HG02588 (cell line): ENCODE data around the gene UCP1.

Experiments
- ATAC-seq: cut with Tn5 transposase; IDR thresholded peaks from one replicate; pipeline ENCODE4 v1.9.1; 2021; ENCODE audit warnings: mild to moderate bottlenecking, moderate library complexity; ENCODE audit not compliant: unreplicated experiment

Gene UCP1, protein sequence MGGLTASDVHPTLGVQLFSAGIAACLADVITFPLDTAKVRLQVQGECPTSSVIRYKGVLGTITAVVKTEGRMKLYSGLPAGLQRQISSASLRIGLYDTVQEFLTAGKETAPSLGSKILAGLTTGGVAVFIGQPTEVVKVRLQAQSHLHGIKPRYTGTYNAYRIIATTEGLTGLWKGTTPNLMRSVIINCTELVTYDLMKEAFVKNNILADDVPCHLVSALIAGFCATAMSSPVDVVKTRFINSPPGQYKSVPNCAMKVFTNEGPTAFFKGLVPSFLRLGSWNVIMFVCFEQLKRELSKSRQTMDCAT

DNA sequence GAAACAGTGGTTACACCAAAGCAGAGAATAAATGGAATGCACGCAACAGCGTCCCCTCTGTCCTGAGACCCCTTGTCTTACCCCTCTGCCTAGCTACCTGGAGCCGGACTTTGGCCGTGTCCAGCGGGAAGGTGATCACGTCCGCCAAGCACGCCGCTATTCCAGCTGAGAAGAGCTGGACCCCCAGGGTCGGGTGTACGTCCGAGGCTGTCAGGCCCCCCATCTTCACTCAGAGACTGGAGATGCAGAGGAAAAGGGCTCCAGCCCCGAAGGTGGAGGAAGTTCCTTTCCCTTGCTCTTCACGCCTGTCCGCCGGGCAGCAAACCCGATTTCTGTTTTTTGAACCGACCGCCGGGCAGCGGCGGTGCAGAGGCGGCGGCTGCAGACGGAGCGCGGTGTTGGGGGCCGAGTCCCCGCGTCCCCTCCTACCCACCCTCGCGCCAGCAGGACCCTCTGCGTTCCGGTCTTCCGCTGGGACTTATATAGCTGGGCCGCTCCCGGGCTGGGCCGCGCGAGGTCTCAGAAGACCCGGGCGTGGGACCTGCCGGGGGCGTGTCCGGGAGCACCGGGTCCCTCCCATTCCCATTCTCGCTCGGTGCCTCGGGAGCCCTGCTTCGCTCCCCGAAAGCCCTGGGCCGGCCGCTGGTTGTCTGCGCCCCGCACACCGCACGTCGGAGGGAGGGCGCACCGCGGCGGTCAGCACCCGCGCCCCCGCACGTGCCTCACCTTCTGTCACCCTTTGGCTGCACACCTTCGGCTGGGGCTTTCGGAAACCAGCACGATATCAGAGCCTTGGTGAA, at the start of gene UCP1:
Gene UCP1, minus strand, starts transcription at position 455 of the 800 bp plus-strand sequence. Its CDS starts 232 bp downstream, at position 223.
- no peak for ATAC-seq

DNA sequence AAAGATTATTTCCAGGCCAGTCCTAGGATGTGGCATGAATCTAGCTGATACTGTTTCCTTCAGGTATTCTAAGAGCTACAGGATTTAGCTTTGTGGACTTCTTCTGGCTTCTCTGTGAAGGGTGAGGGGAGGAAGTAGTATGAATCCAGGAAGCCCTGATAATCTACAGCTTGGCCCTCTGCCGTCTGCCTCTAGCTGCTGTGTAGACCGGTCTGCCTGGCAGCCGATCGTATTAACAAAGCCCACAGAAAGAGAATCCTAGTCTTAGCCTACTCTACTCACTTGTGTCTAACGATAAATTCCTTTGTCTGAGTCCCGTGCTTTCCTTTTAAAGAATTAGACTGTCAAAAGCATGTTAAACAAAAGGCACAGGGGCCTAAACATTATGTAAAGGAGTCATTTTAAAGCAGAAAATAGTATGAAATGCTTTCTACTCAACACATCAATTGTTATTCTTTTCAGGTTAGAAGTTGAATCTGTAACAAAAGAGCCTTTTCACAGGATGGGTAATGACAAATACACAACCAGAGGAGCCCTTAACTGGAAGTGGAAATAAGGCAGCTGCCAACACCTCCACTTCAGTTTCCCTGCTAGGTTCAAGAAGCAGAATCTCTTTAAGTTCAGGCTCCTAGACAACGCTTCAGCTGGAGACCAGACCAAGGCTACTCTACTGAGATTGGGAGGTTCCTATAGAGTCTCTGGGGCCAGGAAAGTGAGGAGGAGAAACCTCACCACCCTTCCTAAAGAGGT, 48.9 kb upstream of the UCP1 start:
- ATAC-seq, result no peak

DNA sequence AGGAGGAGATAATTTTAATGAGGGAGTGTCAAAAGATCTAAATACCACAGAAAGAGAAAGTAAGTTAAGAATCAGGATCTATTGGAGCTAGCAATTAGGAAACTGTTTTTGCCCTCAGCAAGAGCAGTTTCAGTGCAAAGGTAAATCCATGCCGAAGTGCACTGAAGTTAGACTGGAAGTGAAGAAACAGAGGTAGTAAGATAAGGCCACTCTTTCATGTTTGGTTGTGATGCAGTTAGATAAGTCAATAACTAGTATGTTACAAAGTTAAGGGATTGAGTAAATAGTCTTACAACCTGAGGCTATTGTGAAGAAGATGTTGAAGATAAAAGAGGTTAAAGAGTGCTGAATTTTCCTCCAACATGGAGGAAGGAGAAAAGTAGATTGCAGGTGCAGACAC, 46.7 kb upstream of the UCP1 start:
- no peak for ATAC-seq

DNA sequence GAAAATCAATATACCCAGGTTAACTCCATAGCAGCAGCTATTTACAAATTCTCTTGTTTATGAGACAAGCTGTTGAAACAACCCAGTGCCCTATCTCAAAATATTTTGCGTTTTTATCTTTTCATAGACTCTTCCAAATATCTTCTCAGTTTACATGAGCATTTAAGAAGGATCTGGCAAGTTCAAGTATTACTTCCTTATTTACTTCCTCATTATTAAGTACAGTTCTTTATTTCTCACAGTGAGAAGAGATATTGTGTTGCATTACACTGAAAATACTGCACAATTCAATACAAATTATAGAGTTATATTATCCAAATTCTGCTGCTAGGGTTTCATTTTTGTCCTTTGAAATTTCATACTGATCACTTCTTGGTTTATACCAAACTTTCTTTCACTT, 43.6 kb upstream of the UCP1 start:
- ATAC-seq, result no peak

DNA sequence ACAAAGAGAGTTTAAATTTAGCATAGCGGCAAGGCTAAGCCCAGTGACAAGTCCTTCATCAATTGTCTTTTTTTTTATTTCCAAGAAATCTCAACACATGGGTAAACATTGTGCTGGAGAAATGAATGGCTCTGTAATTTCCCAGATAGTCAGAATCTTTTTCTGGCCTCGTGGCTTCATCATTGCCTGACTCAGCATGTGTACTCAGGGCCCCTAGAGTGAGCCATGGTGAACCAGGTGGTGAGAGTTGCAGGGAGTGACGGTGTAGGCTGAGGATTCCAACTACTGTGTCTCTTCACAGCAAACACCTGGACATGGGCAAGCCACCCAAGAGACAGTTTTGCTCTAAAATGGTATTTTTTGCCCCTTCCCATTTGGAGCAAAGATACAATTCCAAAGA, 43.1 kb upstream of the UCP1 start:
- ATAC-seq, result no peak

DNA sequence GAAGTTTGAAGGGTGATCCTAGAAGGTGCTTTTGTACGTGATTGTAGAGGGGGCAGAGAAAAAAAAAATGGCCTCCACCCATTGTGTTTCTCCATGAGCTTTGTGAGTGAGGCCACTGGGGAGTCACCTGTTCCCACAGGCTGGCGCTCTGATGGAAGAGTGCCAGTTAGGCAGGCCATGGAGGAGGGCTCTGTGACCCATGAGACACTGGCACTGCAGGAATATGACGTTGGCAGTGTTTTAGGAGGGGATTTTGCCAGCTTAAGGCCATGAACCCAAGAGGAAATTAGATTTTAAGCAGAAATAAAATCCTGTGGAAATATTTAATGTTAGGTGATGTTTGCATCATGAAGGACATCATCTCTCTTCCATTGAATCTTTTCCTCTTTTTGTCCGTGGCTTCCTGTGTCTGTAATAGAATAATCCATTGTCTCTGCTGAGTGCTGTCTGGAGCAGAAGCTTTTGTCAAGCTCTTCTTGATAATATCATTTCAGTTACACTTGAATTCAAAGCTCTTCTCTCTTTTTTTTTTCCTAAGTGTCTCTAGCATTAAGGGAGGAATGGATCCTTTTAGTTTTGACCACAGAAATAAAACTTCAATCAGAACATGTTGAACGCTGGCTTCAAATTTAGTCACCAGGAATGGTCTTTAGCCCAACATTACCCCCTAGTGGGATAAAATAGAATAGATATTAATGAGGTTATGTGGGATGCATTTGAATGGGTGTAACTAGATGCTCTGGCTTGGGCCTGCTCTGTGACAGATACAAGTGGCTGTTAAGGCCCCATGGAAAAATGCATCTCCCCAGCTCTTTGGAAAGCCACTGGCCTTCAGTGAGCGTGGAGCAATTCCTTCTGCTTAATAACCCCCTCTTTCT, 41.0 kb upstream of the UCP1 start:
- peak; percentile 80 for ATAC-seq

DNA sequence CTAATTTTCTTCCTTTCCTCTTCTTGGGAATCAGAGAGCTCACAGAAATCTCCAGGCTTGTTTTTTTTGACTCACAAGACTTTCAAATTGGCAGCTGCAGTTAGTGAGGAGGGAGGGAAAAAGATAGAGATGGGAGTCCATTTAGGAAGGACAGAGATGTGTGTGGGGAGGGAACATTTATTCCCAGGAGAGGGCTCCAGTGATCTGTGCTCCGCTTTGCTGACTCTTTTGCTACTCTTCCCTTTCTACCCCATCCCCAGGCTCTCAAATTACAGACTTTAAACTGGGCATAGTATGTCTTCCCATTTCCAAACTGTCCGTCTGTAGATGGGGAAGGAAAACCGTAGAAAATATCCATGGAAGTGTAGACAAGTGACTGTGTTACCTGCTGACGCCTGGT, 39.1 kb upstream of the UCP1 start:
- no peak for ATAC-seq

DNA sequence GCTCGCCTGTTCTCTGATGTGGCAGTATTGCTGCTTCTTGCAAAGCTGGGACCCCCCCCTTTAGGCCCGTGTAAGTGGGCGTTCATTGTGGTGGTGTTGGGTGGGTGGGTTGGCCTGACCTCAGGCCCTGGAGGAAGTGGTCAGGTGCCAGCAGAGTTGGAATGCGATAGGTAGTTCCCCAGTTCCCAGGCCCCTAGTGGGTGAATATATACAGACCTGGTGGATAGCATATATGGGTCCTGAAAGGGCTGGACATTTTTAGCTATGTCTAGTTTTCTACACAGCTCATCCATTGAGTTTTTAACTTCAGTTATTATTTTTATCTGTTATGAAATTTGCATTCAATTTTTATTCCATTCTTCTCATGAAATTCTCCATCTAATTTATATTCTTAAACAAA, 35.8 kb upstream of the UCP1 start:
- ATAC-seq, result no peak

DNA sequence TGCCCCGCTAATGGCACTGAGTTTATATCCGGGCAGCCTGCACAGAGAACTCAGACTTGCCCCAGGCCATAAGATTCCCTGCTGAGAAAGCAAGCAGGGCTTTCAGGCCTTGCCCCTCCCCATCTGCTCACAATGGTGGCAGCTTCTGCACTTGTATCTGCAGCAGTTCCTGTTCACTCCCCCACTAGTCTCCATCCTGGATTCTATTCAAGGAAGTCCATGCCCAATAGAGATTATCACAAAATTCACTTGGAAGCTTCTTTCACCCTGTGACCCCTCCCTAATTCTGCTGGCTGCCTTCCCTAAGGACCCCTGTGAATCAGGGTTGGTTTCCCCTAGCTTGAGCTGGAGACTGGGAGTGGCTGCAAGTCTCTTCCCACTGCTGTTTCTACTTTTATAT, 34.5 kb upstream of the UCP1 start:
- ATAC-seq, result no peak

DNA sequence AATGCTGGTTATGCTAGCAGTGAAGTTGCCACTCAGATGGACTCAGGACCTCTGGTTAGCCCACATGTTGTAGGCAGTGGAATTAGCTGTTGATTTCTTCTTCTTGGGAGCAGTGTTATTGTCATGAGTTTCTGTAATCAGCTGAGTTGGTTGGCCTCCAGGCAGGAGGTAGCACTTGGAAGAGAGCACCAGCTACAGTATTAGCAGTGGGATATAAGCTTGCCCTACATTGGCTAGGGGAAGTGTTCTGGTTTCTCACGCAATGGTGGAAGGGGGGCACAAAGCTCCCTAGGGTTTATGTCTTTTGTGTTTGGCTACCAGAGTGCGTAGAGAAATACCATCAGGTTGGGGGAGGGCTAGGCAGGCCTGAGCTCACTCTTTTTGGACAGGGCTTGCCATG, 34.0 kb upstream of the UCP1 start:
- ATAC-seq, result no peak

DNA sequence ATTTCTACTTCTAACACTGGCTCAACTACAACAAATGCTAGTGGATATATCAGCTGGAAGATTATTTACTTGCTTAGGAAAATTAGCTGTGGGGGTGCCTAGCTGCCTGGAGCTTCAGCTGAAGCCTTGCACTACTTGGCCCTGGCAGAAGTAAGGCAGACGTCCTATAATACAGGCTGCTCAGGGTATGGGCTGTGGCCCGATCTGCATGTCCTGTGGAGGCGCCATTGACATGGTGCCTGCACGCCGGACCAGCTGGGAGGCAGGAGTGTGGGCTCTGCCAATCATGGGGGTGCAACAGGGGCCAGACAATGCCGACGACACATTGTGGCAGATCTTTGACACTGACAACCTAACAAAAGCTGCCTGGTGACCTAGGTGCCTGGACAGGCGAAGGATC, 31.6 kb upstream of the UCP1 start:
- ATAC-seq, result no peak

DNA sequence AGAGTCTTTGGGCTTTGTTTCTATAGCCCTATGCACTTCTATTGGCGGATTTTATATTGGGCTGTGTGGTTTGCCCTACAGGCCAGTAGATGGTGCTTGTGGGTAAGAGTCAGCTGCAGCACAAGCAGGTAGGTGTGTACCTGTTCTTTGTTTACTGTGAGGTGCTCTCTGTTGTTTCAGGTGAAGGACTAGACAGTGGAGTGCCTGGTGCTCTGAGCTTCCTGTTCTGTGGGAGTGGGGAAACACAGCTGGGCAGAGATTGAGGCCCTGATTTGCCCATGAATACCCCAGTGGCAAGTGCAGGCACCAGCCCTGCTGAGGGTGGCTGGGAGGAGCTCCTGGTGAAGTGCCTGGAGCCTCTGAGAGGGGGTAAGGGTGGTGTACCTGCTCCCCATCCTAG, 26.3 kb upstream of the UCP1 start:
- peak; percentile 71 for ATAC-seq

DNA sequence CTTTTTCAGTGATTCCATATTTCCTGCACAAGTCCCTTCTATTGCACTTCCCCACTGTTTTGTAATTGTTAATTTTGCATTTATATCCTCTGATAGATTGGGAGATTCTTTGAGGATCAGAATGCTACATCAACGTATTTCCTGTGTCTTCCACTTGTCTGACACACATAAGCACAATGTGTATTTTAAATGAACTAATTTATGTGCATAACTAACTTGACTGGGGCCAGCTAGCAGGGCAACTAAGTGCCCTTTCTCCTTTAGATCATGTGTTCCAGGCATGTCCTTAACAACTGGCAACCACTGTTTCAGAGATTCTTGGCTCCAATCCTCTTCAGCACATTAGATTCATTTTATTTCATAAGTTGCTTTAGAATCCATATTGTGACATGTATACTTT, 15.7 kb upstream of the UCP1 start:
- ATAC-seq, result no peak

DNA sequence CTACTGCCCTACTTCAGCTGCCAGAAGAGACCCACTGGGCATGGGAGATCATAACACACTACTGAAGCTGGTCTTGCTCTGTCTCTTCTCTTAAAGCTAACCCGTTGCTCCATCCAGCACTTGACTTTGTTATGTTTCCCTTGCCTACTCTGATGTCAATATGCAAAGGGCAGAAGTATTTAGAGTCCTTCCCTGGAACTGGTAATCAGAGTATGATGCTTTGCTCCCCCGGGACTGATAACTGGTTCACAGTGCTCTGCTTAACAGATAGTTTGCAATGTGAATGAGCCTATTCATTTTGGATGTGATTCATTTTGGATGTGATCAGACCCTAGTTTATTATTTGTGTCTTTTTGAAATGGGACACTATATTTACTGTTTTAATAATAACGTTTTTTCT, 12.3 kb upstream of the UCP1 start:
- no peak for ATAC-seq

DNA sequence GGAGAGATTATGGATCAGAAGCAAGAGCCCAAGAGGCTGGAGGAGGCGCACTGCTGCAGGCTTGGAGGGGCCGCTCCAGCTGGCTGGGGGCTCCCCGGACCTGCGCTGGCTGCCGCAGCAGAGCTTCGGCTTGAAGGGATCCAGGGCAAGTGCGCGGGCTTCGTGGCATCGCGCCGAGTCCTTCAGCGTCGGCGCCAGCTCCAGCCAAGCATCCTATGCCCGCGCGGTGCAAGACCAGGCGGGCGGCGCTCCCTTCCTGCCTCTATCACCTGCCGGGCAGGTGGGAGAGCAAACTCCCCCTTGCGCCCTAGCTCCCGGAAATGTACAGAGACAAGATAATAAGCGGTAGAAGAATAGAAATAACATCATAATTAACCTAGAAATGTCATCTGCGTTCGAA, 10.5 kb upstream of the UCP1 start:
- no peak for ATAC-seq

DNA sequence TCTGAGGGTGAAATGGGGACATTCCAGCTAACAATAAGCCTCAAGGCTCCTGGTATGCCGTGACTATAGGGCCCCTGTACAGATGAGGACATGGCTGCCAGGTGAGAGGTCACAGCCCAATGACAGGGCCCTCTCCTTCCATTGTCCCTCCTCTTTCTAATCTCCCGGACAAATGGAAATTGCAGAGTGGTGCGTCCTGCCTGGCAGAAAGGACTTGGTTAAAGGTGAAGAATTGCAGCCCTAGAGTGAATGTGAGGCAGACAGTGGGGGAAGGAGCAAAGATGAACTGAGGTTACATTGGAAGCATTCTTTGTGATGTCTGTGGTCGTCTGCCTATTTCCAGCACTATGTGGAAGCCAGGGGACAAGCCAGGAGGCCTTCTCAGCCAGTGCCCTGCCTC, 6.7 kb upstream of the UCP1 start:
- no peak for ATAC-seq

DNA sequence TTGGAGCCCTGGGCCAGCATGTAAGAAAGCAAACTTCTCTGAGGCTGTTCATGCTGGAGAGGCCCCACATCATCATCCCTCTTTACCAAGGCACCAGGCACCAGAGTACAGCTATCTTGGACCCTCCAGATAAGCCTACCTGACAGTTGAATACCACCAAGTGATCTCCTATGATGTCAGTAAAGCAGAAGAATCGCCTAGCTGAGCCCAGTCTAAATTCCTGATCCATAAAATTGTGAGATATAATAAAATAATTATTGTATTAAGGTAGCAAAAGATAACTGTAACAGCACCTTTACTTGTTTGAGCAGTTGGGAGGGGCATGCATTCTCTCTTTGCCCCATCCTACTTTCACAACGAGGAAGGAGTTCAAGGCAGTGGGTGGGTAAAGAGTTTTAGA, 2.9 kb upstream of the UCP1 start:
- no peak for ATAC-seq

DNA sequence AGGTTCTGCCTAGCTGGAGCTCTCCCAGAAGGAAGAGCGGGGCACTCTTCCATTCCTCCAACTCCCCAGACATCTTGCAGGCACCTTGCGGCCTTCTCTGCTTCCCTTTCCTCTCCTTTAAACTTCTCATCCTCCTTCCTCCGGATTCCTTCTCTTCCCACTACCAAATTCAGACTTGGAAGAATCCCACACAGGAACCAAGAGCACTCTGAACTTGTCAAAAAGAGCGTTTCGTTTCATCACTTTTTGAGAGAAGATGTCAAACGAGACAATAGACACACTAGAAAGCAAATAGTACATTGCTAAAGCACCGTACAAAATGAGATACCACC, 512 bp upstream of the UCP1 start:
- no peak for ATAC-seq

DNA sequence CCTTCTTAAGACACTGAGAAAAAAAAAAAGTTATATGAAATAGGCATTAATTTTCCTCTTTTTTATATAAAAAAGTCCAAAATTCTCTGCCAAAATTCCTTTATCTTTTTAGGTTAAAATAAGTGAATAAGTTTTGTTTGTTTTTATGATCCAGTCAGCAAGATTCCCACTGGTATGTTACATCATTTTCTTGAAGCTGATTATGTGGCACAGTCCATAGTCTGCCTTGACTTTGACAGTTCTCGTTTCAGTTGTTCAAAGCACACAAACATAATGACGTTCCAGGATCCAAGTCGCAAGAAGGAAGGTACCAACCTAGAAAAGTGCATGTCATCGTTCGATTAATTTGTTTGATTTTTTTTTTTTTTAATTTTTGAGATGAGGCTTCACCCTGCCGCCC, 9.1 kb downstream of the UCP1 start:
- no peak for ATAC-seq

DNA sequence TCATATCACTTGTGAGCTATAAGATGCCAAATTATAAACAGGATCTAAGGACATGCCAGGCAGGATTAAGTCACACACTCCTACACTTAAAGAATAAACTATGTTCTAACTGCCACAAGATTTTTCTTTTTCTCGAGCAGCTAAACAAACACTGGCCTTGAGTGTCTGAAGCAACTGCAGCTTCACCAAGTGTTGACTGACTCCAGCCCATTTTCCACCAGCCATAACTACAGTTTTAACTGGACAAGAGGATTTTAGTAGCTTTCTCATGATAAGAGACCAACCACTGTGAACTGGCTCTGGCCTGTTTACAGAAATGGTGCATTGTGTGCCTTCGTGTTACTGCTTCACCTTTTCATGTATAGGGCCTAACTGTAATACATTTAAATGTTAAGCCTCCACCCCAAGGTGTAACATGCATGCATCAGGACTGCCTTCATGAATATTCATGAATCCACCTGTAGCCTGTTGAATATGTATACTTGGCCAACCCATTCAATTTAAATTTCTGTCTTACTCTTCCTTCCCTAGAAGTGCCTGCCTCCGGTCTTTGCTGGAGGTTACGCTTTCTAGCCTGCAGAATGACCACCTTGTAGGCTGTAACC, 10.8 kb downstream of the UCP1 start:
- ATAC-seq, result no peak
